Measurements from ENCODE around the gene PRCC. TPM values are rescaled to one million over a fixed set of nuclear protein-coding genes. Genes with fewer than 3 reads are reported as not detected.

The PRCC gene
- total RNA-seq, 2 experiments from 2014 or later: 49.5 to 50.0 TPM

DNA sequence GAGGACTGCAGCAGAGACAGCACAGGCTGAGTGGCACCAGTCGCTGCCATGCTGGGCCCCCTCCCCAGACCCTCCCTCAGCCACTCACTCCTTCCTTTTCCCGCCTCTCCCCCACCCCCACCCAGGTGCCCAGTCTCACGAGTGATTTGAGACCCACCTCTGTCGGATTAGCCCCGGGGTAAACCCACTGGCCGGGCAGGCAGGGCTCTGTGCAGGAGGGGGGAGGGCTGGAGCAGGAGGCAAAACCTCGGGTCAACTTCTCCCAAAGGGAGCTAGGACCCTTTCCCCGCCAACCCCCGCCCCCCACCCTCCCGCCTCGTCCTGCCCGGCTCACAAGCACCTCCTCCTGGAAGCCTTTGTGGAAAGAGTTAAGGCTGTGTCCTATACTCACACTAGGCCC, 23.0 kb upstream of the PRCC start:
- Mint-ChIP-seq H3K36me3 (ENCODE audit: low read depth) (peaks cover 52% of the 10 kb centered on the region), H3K27me3 (no peaks in the 10 kb centered on the region), H3K27ac (no peak overlapping the region), H3K9me3 (peaks cover 2% of the 10 kb centered on the region), H3K4me1 (ENCODE audit: low read depth) (peaks cover 65% of the 10 kb centered on the region), H3K4me3 (no peak overlapping the region)
- no peak overlapping the region for H3K27ac ChIP-seq (ENCODE audit: low read depth in 1 of 2, low read length in 2 of 2)
- ChIA-PET POLR2A (interaction anchor here (1.9 kb wide), 1 partner anchor 23 kb away, joined by 5 read pairs; the partner anchor contains the start of gene PRCC), CTCF (interaction anchor here (6.3 kb wide), 1 partner anchor 17 kb away, joined by 62 read pairs; the partner anchor contains the start of genes ISG20L2 and METTL25B)
- ATAC-seq (ENCODE audit: poor library complexity) (no peak), DNase-seq (no peak)
- H3K27me3 ChIP-seq (ENCODE audit: control insufficient read depth in 1 of 2, insufficient read depth in 2 of 2, low read length in 2 of 2): no peaks in the 10 kb centered on the region
- no peak overlapping the region for H3K4me3 ChIP-seq (ENCODE audit: low read length)
- peaks cover 32% of the 10 kb centered on the region for H3K36me3 ChIP-seq (ENCODE audit: insufficient read depth, low read length)
- TF ChIP-seq, protein P1, sequence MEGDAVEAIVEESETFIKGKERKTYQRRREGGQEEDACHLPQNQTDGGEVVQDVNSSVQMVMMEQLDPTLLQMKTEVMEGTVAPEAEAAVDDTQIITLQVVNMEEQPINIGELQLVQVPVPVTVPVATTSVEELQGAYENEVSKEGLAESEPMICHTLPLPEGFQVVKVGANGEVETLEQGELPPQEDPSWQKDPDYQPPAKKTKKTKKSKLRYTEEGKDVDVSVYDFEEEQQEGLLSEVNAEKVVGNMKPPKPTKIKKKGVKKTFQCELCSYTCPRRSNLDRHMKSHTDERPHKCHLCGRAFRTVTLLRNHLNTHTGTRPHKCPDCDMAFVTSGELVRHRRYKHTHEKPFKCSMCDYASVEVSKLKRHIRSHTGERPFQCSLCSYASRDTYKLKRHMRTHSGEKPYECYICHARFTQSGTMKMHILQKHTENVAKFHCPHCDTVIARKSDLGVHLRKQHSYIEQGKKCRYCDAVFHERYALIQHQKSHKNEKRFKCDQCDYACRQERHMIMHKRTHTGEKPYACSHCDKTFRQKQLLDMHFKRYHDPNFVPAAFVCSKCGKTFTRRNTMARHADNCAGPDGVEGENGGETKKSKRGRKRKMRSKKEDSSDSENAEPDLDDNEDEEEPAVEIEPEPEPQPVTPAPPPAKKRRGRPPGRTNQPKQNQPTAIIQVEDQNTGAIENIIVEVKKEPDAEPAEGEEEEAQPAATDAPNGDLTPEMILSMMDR (IDR thresholded peaks at IDR 0.05): no peak
- intact Hi-C loops (cut with DNase I, micrococcal nuclease): loop anchor here in 1 of 2 experiments (5.0 to 10.0 kb wide), 3 partner anchors 462 to 692 kb away; partner anchors contain the start of genes LAMTOR2, PMF1, SMG5 and TMEM79
- peaks cover 0 to 3% of the 10 kb centered on the region in 2 experiments for H3K9me3 ChIP-seq (ENCODE audit: control insufficient read depth in 1 of 2, insufficient read depth in 1 of 2, low read length in 2 of 2)
- peaks cover 62% of the 10 kb centered on the region for H3K4me1 ChIP-seq (ENCODE audit: insufficient read depth, low read length)

- DNase-seq (no peak), ATAC-seq (ENCODE audit: poor library complexity) (no peak)
- Mint-ChIP-seq H3K36me3 (ENCODE audit: low read depth) (peaks cover 52% of the 10 kb centered on the region), H3K4me1 (ENCODE audit: low read depth) (peaks cover 69% of the 10 kb centered on the region), H3K27me3 (no peaks in the 10 kb centered on the region), H3K27ac (peak overlapping the region; percentile 85), H3K9me3 (peaks cover 2% of the 10 kb centered on the region), H3K4me3 (no peak overlapping the region)
- Histone ChIP-seq H3K27ac (ENCODE audit: low read depth in 1 of 2, low read length in 2 of 2) (no peak overlapping the region), H3K9me3 (ENCODE audit: control insufficient read depth in 1 of 2, insufficient read depth in 1 of 2, low read length in 2 of 2) (peaks cover 0 to 3% of the 10 kb centered on the region in 2 experiments), H3K36me3 (ENCODE audit: insufficient read depth, low read length) (peaks cover 32% of the 10 kb centered on the region), H3K4me1 (ENCODE audit: insufficient read depth, low read length) (peaks cover 67% of the 10 kb centered on the region), H3K27me3 (ENCODE audit: control insufficient read depth in 1 of 2, insufficient read depth in 2 of 2, low read length in 2 of 2) (no peaks in the 10 kb centered on the region), H3K4me3 (ENCODE audit: low read length) (no peak overlapping the region)
- ChIA-PET POLR2A (interaction anchor here (1.9 kb wide), 1 partner anchor 23 kb away, joined by 5 read pairs; the partner anchor contains the start of gene PRCC), CTCF (interaction anchor here (1.3 kb wide), 1 partner anchor 19 kb away, joined by 5 read pairs; no protein-coding TSS in a partner anchor)
- TF ChIP-seq, protein P1 (IDR thresholded peaks at IDR 0.05): no peak
- intact Hi-C loops (cut with DNase I, micrococcal nuclease): loop anchor here in 1 of 2 experiments (5.0 to 10.0 kb wide), 3 partner anchors 463 to 693 kb away; partner anchors contain the start of genes LAMTOR2, PMF1, SMG5 and TMEM79
These were observed 22.4 kb upstream of the PRCC start for GRCh38 chr1:156744786-156745419.

GRCh38 chr1:156745881-156746280, 21.5 kb upstream of the PRCC start:
- TF ChIP-seq, protein P1 (IDR thresholded peaks at IDR 0.05): no peak
- Histone ChIP-seq H3K4me3 (ENCODE audit: low read length) (no peak overlapping the region), H3K9me3 (ENCODE audit: control insufficient read depth in 1 of 2, insufficient read depth in 1 of 2, low read length in 2 of 2) (peaks cover 0 to 3% of the 10 kb centered on the region in 2 experiments), H3K36me3 (ENCODE audit: insufficient read depth, low read length) (peaks cover 32% of the 10 kb centered on the region), H3K4me1 (ENCODE audit: insufficient read depth, low read length) (peaks cover 71% of the 10 kb centered on the region), H3K27ac (ENCODE audit: low read depth in 1 of 2, low read length in 2 of 2) (peak overlapping the region; percentile 73 to 90), H3K27me3 (ENCODE audit: control insufficient read depth in 1 of 2, insufficient read depth in 2 of 2, low read length in 2 of 2) (no peaks in the 10 kb centered on the region)
- Mint-ChIP-seq H3K36me3 (ENCODE audit: low read depth) (peaks cover 58% of the 10 kb centered on the region), H3K27ac (peak overlapping the region; percentile 85), H3K4me1 (ENCODE audit: low read depth) (peaks cover 70% of the 10 kb centered on the region), H3K4me3 (peak overlapping the region; percentile 8), H3K9me3 (peaks cover 2% of the 10 kb centered on the region), H3K27me3 (no peaks in the 10 kb centered on the region)
- ATAC-seq (ENCODE audit: poor library complexity) (no peak), DNase-seq (no peak)
- intact Hi-C loops (cut with DNase I, micrococcal nuclease): loop anchor here in 1 of 2 experiments (10.0 kb wide), 1 partner anchor 531 kb away; the partner anchor contains the start of gene PMF1
- ChIA-PET CTCF (interaction anchor here (1.3 kb wide), 1 partner anchor 20 kb away, joined by 5 read pairs; no protein-coding TSS in a partner anchor), POLR2A (interaction anchor here (1.1 to 1.9 kb wide), 2 partner anchors 17 to 22 kb away, joined by 5 read pairs; partner anchors contain the start of gene PRCC)

Data from CD4-positive, alpha-beta T cell (primary cell).